A549 (cell line): ENCODE results near the gene RAD51B.

ENCODE experiments used
- EHMT2 ChIP-seq: fragments of 200-600 bp; sonication (generic); IDR thresholded peaks from 2 replicates; pipeline ENCODE4 v1.6.1; 2016; ENCODE audit warnings: antibody characterized with exemption, low read depth, mild to moderate bottlenecking, moderate library complexity
- HMGXB4 ChIP-seq: fragments of 250-450 bp; sonication (Bioruptor Pico); IDR thresholded peaks from 2 replicates; pipeline ENCODE4 v1.5.0; 2021; ENCODE audit warnings: mild to moderate bottlenecking, moderate library complexity, borderline replicate concordance
- POLR2A ChIP-seq: IDR thresholded peaks from 2 replicates; pipeline ENCODE4 v1.6.1; 2012; ENCODE audit warnings: mild to moderate bottlenecking, low read length
- REST ChIP-seq: fragments of 200-600 bp; sonication (generic); IDR thresholded peaks from 2 replicates; pipeline ENCODE4 v1.6.1; 2016; ENCODE audit warnings: antibody characterized with exemption, mild to moderate bottlenecking, moderate library complexity
- TF ChIP-seq, protein P1 (sequence below): fragments of >200 bp; sonication (Bioruptor Twin); formaldehyde crosslinking; IDR thresholded peaks from 3 replicates; pipeline ENCODE4 v1.5.1; 2016

- TF ChIP-seq HMGXB4 (CRISPR knock-in tag) (no peak), POLR2A (no peak), EHMT2 (no peak), REST (no peak)
- TF ChIP-seq, protein P1, sequence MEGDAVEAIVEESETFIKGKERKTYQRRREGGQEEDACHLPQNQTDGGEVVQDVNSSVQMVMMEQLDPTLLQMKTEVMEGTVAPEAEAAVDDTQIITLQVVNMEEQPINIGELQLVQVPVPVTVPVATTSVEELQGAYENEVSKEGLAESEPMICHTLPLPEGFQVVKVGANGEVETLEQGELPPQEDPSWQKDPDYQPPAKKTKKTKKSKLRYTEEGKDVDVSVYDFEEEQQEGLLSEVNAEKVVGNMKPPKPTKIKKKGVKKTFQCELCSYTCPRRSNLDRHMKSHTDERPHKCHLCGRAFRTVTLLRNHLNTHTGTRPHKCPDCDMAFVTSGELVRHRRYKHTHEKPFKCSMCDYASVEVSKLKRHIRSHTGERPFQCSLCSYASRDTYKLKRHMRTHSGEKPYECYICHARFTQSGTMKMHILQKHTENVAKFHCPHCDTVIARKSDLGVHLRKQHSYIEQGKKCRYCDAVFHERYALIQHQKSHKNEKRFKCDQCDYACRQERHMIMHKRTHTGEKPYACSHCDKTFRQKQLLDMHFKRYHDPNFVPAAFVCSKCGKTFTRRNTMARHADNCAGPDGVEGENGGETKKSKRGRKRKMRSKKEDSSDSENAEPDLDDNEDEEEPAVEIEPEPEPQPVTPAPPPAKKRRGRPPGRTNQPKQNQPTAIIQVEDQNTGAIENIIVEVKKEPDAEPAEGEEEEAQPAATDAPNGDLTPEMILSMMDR: no peak
These were observed 922.4 kb downstream of the RAD51B start for GRCh38 chr14:68741839-68742470.
